Measurements from ENCODE around the gene CARD14.

CARD14 gene

GRCh38 chr17:80212962-80213642, 43.3 kb downstream of the CARD14 start:
- no peak for TF ChIP-seq CTCF (conservative IDR thresholded peaks at IDR 0.05)
- H3K27ac ChIP-seq: no peak overlapping the region

GRCh38 chr17:80213643-80213975, 43.8 kb downstream of the CARD14 start:
- no peak for TF ChIP-seq CTCF (conservative IDR thresholded peaks at IDR 0.05)
- no peak overlapping the region for H3K27ac ChIP-seq

GRCh38 chr17:80214012-80214877, 44.4 kb downstream of the CARD14 start:
- H3K27ac ChIP-seq: no peak overlapping the region
- no peak for TF ChIP-seq CTCF (conservative IDR thresholded peaks at IDR 0.05)

- TF ChIP-seq CTCF (conservative IDR thresholded peaks at IDR 0.05): no peak
- H3K27ac ChIP-seq: no peak overlapping the region
Measured at GRCh38 chr17:80214878-80215210, 45.0 kb downstream of the CARD14 start.

GRCh38 chr17:80216473-80217456, 46.9 kb downstream of the CARD14 start:
- H3K27ac ChIP-seq: no peak overlapping the region
- no peak for TF ChIP-seq CTCF (conservative IDR thresholded peaks at IDR 0.05)

- TF ChIP-seq CTCF (conservative IDR thresholded peaks at IDR 0.05): no peak
- no peak overlapping the region for H3K27ac ChIP-seq
Measured at GRCh38 chr17:80217703-80218362, 48.0 kb downstream of the CARD14 start.
